Mammary epithelial cell (primary cell): ENCODE results near the gene GNAI3.

ENCODE experiments used
- EZH2 ChIP-seq: IDR thresholded peaks from 2 replicates; pipeline ENCODE4 v1.6.1; 2012; ENCODE audit warnings: low read length, inconsistent platforms, borderline replicate concordance
- TF ChIP-seq, protein P1 (sequence below), 2 donors: IDR thresholded peaks in 1 of 2; conservative IDR thresholded peaks in 1 of 2; 2 replicates each; pipeline ENCODE4 v1.5.1; 2011 to 2012; ENCODE audit warnings: inconsistent platforms in 2 of 2, low read length in 2 of 2, mild to moderate bottlenecking in 2 of 2, control low read depth in 1 of 2, low read depth in 1 of 2; ENCODE audit not compliant: insufficient read depth in 1 of 2; ENCODE audit errors: extremely low read depth in 1 of 2

DNA sequence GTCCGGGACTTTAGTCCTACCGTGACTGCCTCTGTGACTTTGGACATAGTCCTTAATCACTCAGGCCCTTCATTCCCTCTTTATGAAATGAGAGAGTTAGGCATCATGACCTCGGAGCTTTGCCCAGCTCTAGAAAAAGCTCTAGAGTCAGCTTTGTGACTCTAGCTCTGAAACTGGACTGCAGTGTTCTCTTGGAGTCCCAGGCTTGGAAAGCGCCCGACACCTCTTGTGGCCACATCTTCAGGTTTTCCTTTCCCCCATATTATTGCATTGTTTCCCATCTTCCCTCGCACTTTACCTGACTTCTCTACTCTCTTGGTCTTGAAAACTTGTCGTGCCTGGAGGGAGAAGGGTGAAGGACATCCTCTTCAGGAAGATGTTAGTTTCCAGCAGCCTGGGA is 26.4 kb upstream of the GNAI3 start:
- TF ChIP-seq, protein P1, sequence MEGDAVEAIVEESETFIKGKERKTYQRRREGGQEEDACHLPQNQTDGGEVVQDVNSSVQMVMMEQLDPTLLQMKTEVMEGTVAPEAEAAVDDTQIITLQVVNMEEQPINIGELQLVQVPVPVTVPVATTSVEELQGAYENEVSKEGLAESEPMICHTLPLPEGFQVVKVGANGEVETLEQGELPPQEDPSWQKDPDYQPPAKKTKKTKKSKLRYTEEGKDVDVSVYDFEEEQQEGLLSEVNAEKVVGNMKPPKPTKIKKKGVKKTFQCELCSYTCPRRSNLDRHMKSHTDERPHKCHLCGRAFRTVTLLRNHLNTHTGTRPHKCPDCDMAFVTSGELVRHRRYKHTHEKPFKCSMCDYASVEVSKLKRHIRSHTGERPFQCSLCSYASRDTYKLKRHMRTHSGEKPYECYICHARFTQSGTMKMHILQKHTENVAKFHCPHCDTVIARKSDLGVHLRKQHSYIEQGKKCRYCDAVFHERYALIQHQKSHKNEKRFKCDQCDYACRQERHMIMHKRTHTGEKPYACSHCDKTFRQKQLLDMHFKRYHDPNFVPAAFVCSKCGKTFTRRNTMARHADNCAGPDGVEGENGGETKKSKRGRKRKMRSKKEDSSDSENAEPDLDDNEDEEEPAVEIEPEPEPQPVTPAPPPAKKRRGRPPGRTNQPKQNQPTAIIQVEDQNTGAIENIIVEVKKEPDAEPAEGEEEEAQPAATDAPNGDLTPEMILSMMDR (conservative IDR thresholded peaks at IDR 0.05 in 1 of 2, IDR thresholded peaks at IDR 0.05 in 1 of 2; ENCODE audit: extremely low read depth in 1 of 2, insufficient read depth in 1 of 2, low read depth in 1 of 2, low read length in 2 of 2), result no peak
- no peak for TF ChIP-seq EZH2
